Gastroesophageal sphincter (tissue), 4 donors: ENCODE results near the gene ELK4. TPM values are rescaled to one million over a fixed set of nuclear protein-coding genes. Genes with fewer than 3 reads are reported as not detected.

Experiments
- ATAC-seq: fragments of 150-250 bp; one replicate; pipeline ENCODE4 v1.9.1; 2016; ENCODE audit warnings: mild to moderate bottlenecking, moderate library complexity
- H3K27ac ChIP-seq, 4 donors: fragments of 200-600 bp; sonication (generic) in 3 of 4; 1 replicate in 3 of 4; 2 replicates in 1 of 4; pipeline ENCODE4 v1.5.1; 2016 to 2019
- H3K27me3 ChIP-seq: fragments of 200-600 bp; sonication (generic); one replicate; pipeline ENCODE4 v1.5.1; 2019
- H3K36me3 ChIP-seq, 2 donors: fragments of 200-600 bp; sonication (generic); one replicate each; pipeline ENCODE4 v1.5.1; 2019; ENCODE audit warnings: control low read depth in 1 of 2
- H3K4me1 ChIP-seq, 3 donors: fragments of 200-600 bp; sonication (generic); 1 replicate in 2 of 3; 2 replicates in 1 of 3; pipeline ENCODE4 v1.5.1; 2016 to 2019; ENCODE audit warnings: control low read depth in 2 of 3
- H3K4me3 ChIP-seq, 2 donors: fragments of 200-600 bp; sonication (generic); one replicate each; pipeline ENCODE4 v1.5.1; 2019; ENCODE audit warnings: mild to moderate bottlenecking in 1 of 2, moderate library complexity in 1 of 2
- H3K9me3 ChIP-seq, 3 donors: fragments of 200-600 bp; sonication (generic); one replicate each; pipeline ENCODE4 v1.5.1; 2017 to 2019; ENCODE audit warnings: control low read depth in 2 of 3
- CTCF ChIP-seq, 4 experiments: fragments of 200-600 bp in 2 of 4; fragments of 450-650 bp in 2 of 4; sonication (generic) in 1 of 4; IDR thresholded peaks; one replicate each; pipeline ENCODE4 v1.5.1; 2017 to 2019; ENCODE audit warnings: antibody characterized with exemption in 4 of 4, mild to moderate bottlenecking in 2 of 4, moderate library complexity in 2 of 4
- EP300 ChIP-seq: sonication (generic); formaldehyde crosslinking; IDR thresholded peaks from one replicate; pipeline ENCODE4 v1.6.1; 2017; ENCODE audit warnings: antibody characterized with exemption, mild to moderate bottlenecking
- POLR2A ChIP-seq, 2 donors: fragments of 450-650 bp; IDR thresholded peaks; one replicate each; pipeline ENCODE4 v1.6.1; 2017; ENCODE audit warnings: antibody characterized with exemption in 2 of 2, mild to moderate bottlenecking in 2 of 2, moderate library complexity in 1 of 2
- POLR2AphosphoS5 ChIP-seq: sonication (generic); formaldehyde crosslinking; IDR thresholded peaks from one replicate; pipeline ENCODE4 v1.6.1; 2017; ENCODE audit warnings: antibody characterized with exemption
- WGBS, 2 donors: methylation state at CpG; one replicate each; pipeline ENCODE4 v1.1.5; 2018; ENCODE audit warnings: low coverage in 1 of 2; 5-methylcytosine and 5-hydroxymethylcytosine counted together
- total RNA-seq, 4 donors: library from RNA; depleted of rRNA; stranded (reverse); fragments of >200 nt; gene quantifications; one replicate each; pipeline ENCODE4 v1.1.0, GENCODE V29; 2016

The ELK4 gene
- total RNA-seq, 4 donors from 2014 or later = 23.2 to 24.6 (median 23.6) TPM

- TF ChIP-seq CTCF (IDR thresholded peaks at IDR 0.05) = no peak
- Histone ChIP-seq H3K4me1 (no peaks in the 10 kb centered on the region), H3K27ac (peak overlapping the region in 1 of 4 donors; percentile 33), H3K27me3 (peaks cover 46% of the 10 kb centered on the region), H3K4me3 (no peak overlapping the region), H3K36me3 (no peaks in the 10 kb centered on the region), H3K9me3 (no peaks in the 10 kb centered on the region)
- ATAC-seq = peak; percentile 18
- 40 to 100% methylated on average over 2 to 5 of the region's 11 CpGs for WGBS, 2 donors
Observed at GRCh38 chr1:205582046-205582445, 49.8 kb downstream of the ELK4 start.

GRCh38 chr1:205581321-205581980 lies 50.4 kb downstream of the ELK4 start:
- WGBS, 2 donors = 68 to 80% methylated on average over 1 to 4 of the region's 9 CpGs
- H3K4me3 ChIP-seq = no peak overlapping the region
- H3K4me1 ChIP-seq = no peaks in the 10 kb centered on the region
- TF ChIP-seq POLR2A (IDR thresholded peaks at IDR 0.05) (no peak), POLR2AphosphoS5 (no peak)
- no peak for ATAC-seq
- H3K27ac ChIP-seq = peak overlapping the region in 1 of 4 donors; percentile 33
- H3K27me3 ChIP-seq = peaks cover 44% of the 10 kb centered on the region
- no peaks in the 10 kb centered on the region for H3K9me3 ChIP-seq
- no peaks in the 10 kb centered on the region for H3K36me3 ChIP-seq

- H3K27me3 ChIP-seq = peaks cover 38% of the 10 kb centered on the region
- WGBS, 2 donors = 60% methylated on average over 1 of the region's 3 CpGs; no CpG with 5 or more reads in 1 of the 2 donors
- H3K27ac ChIP-seq = no peak overlapping the region
- no peaks in the 10 kb centered on the region for H3K9me3 ChIP-seq
- TF ChIP-seq POLR2AphosphoS5 (no peak), EP300 (no peak), POLR2A (IDR thresholded peaks at IDR 0.05) (no peak), CTCF (IDR thresholded peaks at IDR 0.05) (no peak)
- no peaks in the 10 kb centered on the region for H3K4me1 ChIP-seq
- H3K36me3 ChIP-seq = no peaks in the 10 kb centered on the region
- ATAC-seq = no peak
- no peak overlapping the region for H3K4me3 ChIP-seq
Observed at GRCh38 chr1:205580923-205581180, 51.0 kb downstream of the ELK4 start.

- no peaks in the 10 kb centered on the region for H3K36me3 ChIP-seq
- no peak overlapping the region for H3K27ac ChIP-seq
- H3K4me3 ChIP-seq = no peak overlapping the region
- H3K27me3 ChIP-seq = peaks cover 36% of the 10 kb centered on the region
- H3K4me1 ChIP-seq = no peaks in the 10 kb centered on the region
- 67% methylated on average over 4 of the region's 15 CpGs; no CpG with 5 or more reads in 1 of the 2 donors for WGBS, 2 donors
- H3K9me3 ChIP-seq = no peaks in the 10 kb centered on the region
- TF ChIP-seq CTCF (IDR thresholded peaks at IDR 0.05) (no peak), EP300 (no peak), POLR2A (IDR thresholded peaks at IDR 0.05) (no peak), POLR2AphosphoS5 (no peak)
- no peak for ATAC-seq
Observed at GRCh38 chr1:205580140-205580922, 51.5 kb downstream of the ELK4 start.

- WGBS, 2 donors = 90% methylated on average over 4 of the region's 12 CpGs; no CpG with 5 or more reads in 1 of the 2 donors
Observed at GRCh38 chr1:205579711-205580110, 52.1 kb downstream of the ELK4 start.

More at GRCh38 chr1:205579711-205580110, 52.1 kb downstream of the ELK4 start:
- peaks cover 42% of the 10 kb centered on the region for H3K27me3 ChIP-seq
- no peak overlapping the region for H3K4me3 ChIP-seq
- no peaks in the 10 kb centered on the region for H3K9me3 ChIP-seq
- no peaks in the 10 kb centered on the region for H3K36me3 ChIP-seq
- no peak overlapping the region for H3K27ac ChIP-seq
- TF ChIP-seq CTCF (IDR thresholded peaks at IDR 0.05) (no peak), POLR2A (IDR thresholded peaks at IDR 0.05) (no peak), EP300 (no peak), POLR2AphosphoS5 (no peak)
- ATAC-seq = no peak
- no peaks in the 10 kb centered on the region for H3K4me1 ChIP-seq
